ENCODE data around the gene RPP38. TPM values are rescaled to one million over a fixed set of nuclear protein-coding genes. Genes with fewer than 3 reads are reported as not detected.

Gene RPP38
- polyA plus RNA-seq, 2 of the 4 experiments (the other 2 are of a cell fraction) = 25.5 to 47.5 TPM

GRCh38 chr10:15097011-15097812 lies at the start of gene RPP38 (continued):
- no peak for TF ChIP-seq RCOR1 (IDR thresholded peaks at IDR 0.05; ENCODE audit: low read depth, low read length)
- no peak for TF ChIP-seq MAFK (IDR thresholded peaks at IDR 0.05; ENCODE audit: partially characterized antibody)
- TF ChIP-seq MYC (IDR thresholded peaks at IDR 0.05; ENCODE audit: borderline replicate concordance, low read length) = 0 out of 2 replicates have a peak, but pooled peaks have one; percentile 10
- no peak for TF ChIP-seq ELK1 (IDR thresholded peaks at IDR 0.05; ENCODE audit: low read depth, low read length)
- TF ChIP-seq EP300 (IDR thresholded peaks at IDR 0.05) = no peak
- no peak for TF ChIP-seq ZNF302 (CRISPR knock-in tag; IDR thresholded peaks at IDR 0.05)
- no peak for TF ChIP-seq EHMT2 (IDR thresholded peaks at IDR 0.05; ENCODE audit: low read depth)
- no peak; the same call in 1 of the 2 replicates for TF ChIP-seq MAZ (IDR thresholded peaks at IDR 0.05; ENCODE audit: borderline replicate concordance, low read depth, low read length)
- TF ChIP-seq FOSL2 (IDR thresholded peaks at IDR 0.05) = no peak
- TF ChIP-seq FOSL2 (CRISPR knock-in tag; IDR thresholded peaks at IDR 0.05) = no peak
- no peak for TF ChIP-seq SREBF2 (IDR thresholded peaks at IDR 0.05)
- TF ChIP-seq PHF8 (IDR thresholded peaks at IDR 0.05; ENCODE audit: borderline replicate concordance, low read depth) = peak; percentile 97
- no peak for TF ChIP-seq FOXS1 (CRISPR knock-in tag; IDR thresholded peaks at IDR 0.05)
- no peak for TF ChIP-seq HEYL (CRISPR knock-in tag; IDR thresholded peaks at IDR 0.05)
- TF ChIP-seq BHLHE40 (IDR thresholded peaks at IDR 0.05; ENCODE audit: low read depth, low read length) = no peak
- TF ChIP-seq CHD4 (IDR thresholded peaks at IDR 0.05; ENCODE audit: borderline replicate concordance) = no peak
- TF ChIP-seq RFX5 (IDR thresholded peaks at IDR 0.05) = no peak
- TF ChIP-seq SMC3 (IDR thresholded peaks at IDR 0.05) = no peak
- no peak for TF ChIP-seq RNF2 (IDR thresholded peaks at IDR 0.05; ENCODE audit: borderline replicate concordance, low read depth)
- TF ChIP-seq GATA3 (IDR thresholded peaks at IDR 0.05; ENCODE audit: borderline replicate concordance) = 0 out of 2 replicates have a peak, but pooled peaks have one; percentile 3
- TF ChIP-seq NR3C1 (IDR thresholded peaks at IDR 0.05) = no peak
- TF ChIP-seq EHF (CRISPR knock-in tag; IDR thresholded peaks at IDR 0.05) = no peak
- no peak for TF ChIP-seq HMGXB4 (CRISPR knock-in tag; IDR thresholded peaks at IDR 0.05; ENCODE audit: borderline replicate concordance)
- no peak for TF ChIP-seq RARB (CRISPR knock-in tag; IDR thresholded peaks at IDR 0.05)
- no peak for TF ChIP-seq KDM1A (IDR thresholded peaks at IDR 0.05; ENCODE audit: low read depth)
- peak; percentile 75 to 94; a peak in 4 of 5 replicates for TF ChIP-seq JUN (IDR thresholded peaks at IDR 0.05)
- TF ChIP-seq RAD21 (conservative IDR thresholded peaks at IDR 0.05 in 1 of 2, IDR thresholded peaks at IDR 0.05 in 1 of 2) = no peak
- no peak for TF ChIP-seq HOXB13 (CRISPR knock-in tag; IDR thresholded peaks at IDR 0.05; ENCODE audit: low read depth)
- no peak for TF ChIP-seq TP53 (CRISPR knock-in tag; IDR thresholded peaks at IDR 0.05)

Data from A549 (cell line).